GM12878 (cell line): ENCODE measurements around the gene ASAP2.

ENCODE experiments used
- ASH2L ChIP-seq: fragments of 300-600, 200-600 bp; sonication (generic); IDR thresholded peaks from 2 replicates; pipeline ENCODE4 v1.6.1; 2017; ENCODE audit warnings: low read depth, mild to moderate bottlenecking, borderline replicate concordance
- BHLHE40 ChIP-seq, 2 experiments: fragments of 450-650 bp in 1 of 2; IDR thresholded peaks; 2 replicates each; pipeline ENCODE4 v1.6.1; 2011 to 2017; ENCODE audit warnings: low read depth in 2 of 2, borderline replicate concordance in 1 of 2, improper control_type of control experiment in 1 of 2, low read length in 1 of 2, mild to moderate bottlenecking in 1 of 2
- ETV6 ChIP-seq, 2 experiments: fragments of 450-650 bp in 1 of 2; IDR thresholded peaks in 1 of 2; conservative IDR thresholded peaks in 1 of 2; 2 replicates each; pipeline ENCODE4 v1.6.1; 2014; ENCODE audit warnings: antibody characterized with exemption in 1 of 2, borderline replicate concordance in 1 of 2, low read depth in 1 of 2, mild to moderate bottlenecking in 1 of 2, moderate library complexity in 1 of 2
- JUND ChIP-seq: IDR thresholded peaks from 2 replicates; pipeline ENCODE4 v1.6.1; 2012; ENCODE audit warnings: low read depth, mild to moderate bottlenecking, low read length, improper control_type of control experiment, moderate library complexity
- NR2C2 ChIP-seq: IDR thresholded peaks from 2 replicates; pipeline ENCODE4 v1.6.1; 2011; ENCODE audit warnings: borderline replicate concordance, low read depth; ENCODE audit not compliant: control insufficient read depth, insufficient read length
- POLR2A ChIP-seq: IDR thresholded peaks from 2 replicates; pipeline ENCODE4 v1.6.1; 2011; ENCODE audit warnings: low read depth, mild to moderate bottlenecking, low read length
- RCOR1 ChIP-seq: conservative IDR thresholded peaks from 2 replicates; pipeline ENCODE4 v1.6.1; 2012; ENCODE audit warnings: low read depth, low read length, improper control_type of control experiment
- SIN3A ChIP-seq: IDR thresholded peaks from 2 replicates; pipeline ENCODE4 v1.6.1; 2012; ENCODE audit warnings: low read depth, low read length, improper control_type of control experiment
- SRF ChIP-seq, 2 experiments: IDR thresholded peaks; 2 replicates each; pipeline ENCODE4 v1.6.1; 2011; ENCODE audit warnings: low read depth in 2 of 2, low read length in 2 of 2, mild to moderate bottlenecking in 1 of 2, moderate library complexity in 1 of 2
- TAF1 ChIP-seq: IDR thresholded peaks from 2 replicates; pipeline ENCODE4 v1.6.1; 2011; ENCODE audit warnings: mild to moderate bottlenecking, low read depth, low read length, borderline replicate concordance
- TARDBP ChIP-seq: IDR thresholded peaks from 2 replicates; pipeline ENCODE4 v1.6.1; 2016; ENCODE audit warnings: borderline replicate concordance
- ZBTB33 ChIP-seq: fragments of 450-650 bp; IDR thresholded peaks from 2 replicates; pipeline ENCODE4 v1.6.1; 2017; ENCODE audit warnings: mild to moderate bottlenecking
- ZNF274 ChIP-seq: IDR thresholded peaks from one replicate; pipeline ENCODE4 v1.8.0; 2011; ENCODE audit not compliant: insufficient read length, insufficient read depth
- TF ChIP-seq, protein P1 (sequence below), 3 experiments: IDR thresholded peaks in 2 of 3; conservative IDR thresholded peaks in 1 of 3; 2 replicates each; pipeline ENCODE4 v1.5.1; 2011; ENCODE audit warnings: low read depth in 3 of 3, low read length in 3 of 3, mild to moderate bottlenecking in 3 of 3, control low read depth in 2 of 3, moderate library complexity in 2 of 3, inconsistent platforms in 1 of 3, mixed read lengths in 1 of 3; ENCODE audit not compliant: control insufficient read depth in 2 of 3, insufficient read depth in 1 of 3; ENCODE audit errors: extremely low read depth in 1 of 3

DNA sequence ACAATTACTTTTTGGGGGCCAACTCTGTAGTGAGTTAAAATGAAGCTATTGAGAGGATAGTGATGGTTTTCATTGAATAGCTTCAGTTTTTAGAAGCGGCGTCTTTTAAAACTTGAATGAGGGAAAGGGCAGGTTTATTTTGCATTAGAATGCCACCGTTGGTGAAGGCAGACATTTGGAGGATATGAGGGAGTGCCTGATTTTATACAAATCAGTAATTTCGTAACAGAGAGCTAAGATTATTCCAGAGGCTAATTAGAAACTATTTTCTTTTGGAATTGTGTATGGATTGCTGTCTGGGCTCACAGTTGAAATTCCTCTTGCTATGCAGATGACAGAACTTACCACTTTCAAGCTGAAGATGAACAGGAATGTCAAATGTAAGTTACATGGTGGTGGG is 149.1 kb downstream of the ASAP2 start:
- no peak for TF ChIP-seq ASH2L
- TF ChIP-seq, protein P1, sequence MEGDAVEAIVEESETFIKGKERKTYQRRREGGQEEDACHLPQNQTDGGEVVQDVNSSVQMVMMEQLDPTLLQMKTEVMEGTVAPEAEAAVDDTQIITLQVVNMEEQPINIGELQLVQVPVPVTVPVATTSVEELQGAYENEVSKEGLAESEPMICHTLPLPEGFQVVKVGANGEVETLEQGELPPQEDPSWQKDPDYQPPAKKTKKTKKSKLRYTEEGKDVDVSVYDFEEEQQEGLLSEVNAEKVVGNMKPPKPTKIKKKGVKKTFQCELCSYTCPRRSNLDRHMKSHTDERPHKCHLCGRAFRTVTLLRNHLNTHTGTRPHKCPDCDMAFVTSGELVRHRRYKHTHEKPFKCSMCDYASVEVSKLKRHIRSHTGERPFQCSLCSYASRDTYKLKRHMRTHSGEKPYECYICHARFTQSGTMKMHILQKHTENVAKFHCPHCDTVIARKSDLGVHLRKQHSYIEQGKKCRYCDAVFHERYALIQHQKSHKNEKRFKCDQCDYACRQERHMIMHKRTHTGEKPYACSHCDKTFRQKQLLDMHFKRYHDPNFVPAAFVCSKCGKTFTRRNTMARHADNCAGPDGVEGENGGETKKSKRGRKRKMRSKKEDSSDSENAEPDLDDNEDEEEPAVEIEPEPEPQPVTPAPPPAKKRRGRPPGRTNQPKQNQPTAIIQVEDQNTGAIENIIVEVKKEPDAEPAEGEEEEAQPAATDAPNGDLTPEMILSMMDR (IDR thresholded peaks at IDR 0.05 in 2 of 3, conservative IDR thresholded peaks at IDR 0.05 in 1 of 3; ENCODE audit: control insufficient read depth in 2 of 3, extremely low read depth in 1 of 3, insufficient read depth in 1 of 3, low read depth in 3 of 3, low read length in 3 of 3), result no peak
- TF ChIP-seq SRF (IDR thresholded peaks at IDR 0.05; ENCODE audit: low read depth in 2 of 2, low read length in 2 of 2), result no peak
- no peak for TF ChIP-seq ZBTB33
- no peak for TF ChIP-seq ETV6 (conservative IDR thresholded peaks at IDR 0.05 in 1 of 2, IDR thresholded peaks at IDR 0.05 in 1 of 2; ENCODE audit: borderline replicate concordance in 1 of 2, low read depth in 1 of 2)
- no peak for TF ChIP-seq NR2C2
- TF ChIP-seq RCOR1, result no peak
- TF ChIP-seq TAF1, result no peak
- no peak for TF ChIP-seq BHLHE40 (IDR thresholded peaks at IDR 0.05; ENCODE audit: borderline replicate concordance in 1 of 2, low read depth in 2 of 2, low read length in 1 of 2)
- no peak for TF ChIP-seq POLR2A
- no peak for TF ChIP-seq JUND
- TF ChIP-seq SIN3A, result no peak
- no peak for TF ChIP-seq ZNF274
- TF ChIP-seq TARDBP, result no peak
